RWPE1 (cell line): ENCODE data around the gene ECI2.

ENCODE experiments used
- CTCF ChIA-PET: fragments of 350-600 bp; sonication (Branson Sonifier 250); formaldehyde crosslinking; extraction: SDS; loops from one replicate; lab custom pipeline; 2021; lab: Yijun Ruan, JAX
- POLR2A ChIA-PET: fragments of 400-600 bp; formaldehyde crosslinking; extraction: SDS; loops from one replicate; lab custom pipeline; 2020; ENCODE audit warnings: antibody characterized with exemption; ENCODE audit not compliant: low non-redundant PET; lab: Yijun Ruan, JAX
- DNase-seq: peaks from one replicate; pipeline ENCODE4 v3.0.0; 2012; ENCODE audit warnings: low spot score
- H3K27ac ChIP-seq: fragments of 450-650 bp; 2 replicates; pipeline ENCODE4 v1.5.1; 2017
- TF ChIP-seq, protein P1 (sequence below): fragments of 450-650 bp; conservative IDR thresholded peaks from 2 replicates; pipeline ENCODE4 v1.5.1; 2017; ENCODE audit warnings: low read depth, mild to moderate bottlenecking

Gene ECI2

DNA sequence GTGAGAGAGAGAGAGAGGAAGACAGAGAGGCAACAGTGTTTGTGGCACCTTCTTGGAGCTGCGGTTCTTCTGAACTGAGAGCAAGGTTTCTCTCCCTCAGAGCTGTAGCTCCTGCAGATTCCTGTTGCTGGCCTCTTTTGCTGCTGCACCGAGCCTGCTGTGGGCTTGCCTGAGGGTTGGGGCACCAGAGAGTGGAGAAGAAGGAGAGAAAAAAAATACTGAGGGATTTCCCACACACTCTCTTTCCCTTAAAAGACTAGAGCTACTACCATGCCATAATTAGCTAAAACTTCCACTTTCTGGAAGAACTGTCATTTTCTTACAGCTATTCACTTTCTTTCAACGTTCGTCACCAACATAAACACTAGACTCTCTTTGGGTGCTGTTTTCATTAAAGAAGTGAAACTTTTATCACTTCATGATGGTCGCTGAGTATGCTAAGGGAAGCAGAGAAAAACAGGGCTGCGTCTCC, 18.2 kb upstream of the ECI2 start:
- DNase-seq = no peak
- ChIA-PET POLR2A (no interaction called here), CTCF (no interaction called here)
- TF ChIP-seq, protein P1, sequence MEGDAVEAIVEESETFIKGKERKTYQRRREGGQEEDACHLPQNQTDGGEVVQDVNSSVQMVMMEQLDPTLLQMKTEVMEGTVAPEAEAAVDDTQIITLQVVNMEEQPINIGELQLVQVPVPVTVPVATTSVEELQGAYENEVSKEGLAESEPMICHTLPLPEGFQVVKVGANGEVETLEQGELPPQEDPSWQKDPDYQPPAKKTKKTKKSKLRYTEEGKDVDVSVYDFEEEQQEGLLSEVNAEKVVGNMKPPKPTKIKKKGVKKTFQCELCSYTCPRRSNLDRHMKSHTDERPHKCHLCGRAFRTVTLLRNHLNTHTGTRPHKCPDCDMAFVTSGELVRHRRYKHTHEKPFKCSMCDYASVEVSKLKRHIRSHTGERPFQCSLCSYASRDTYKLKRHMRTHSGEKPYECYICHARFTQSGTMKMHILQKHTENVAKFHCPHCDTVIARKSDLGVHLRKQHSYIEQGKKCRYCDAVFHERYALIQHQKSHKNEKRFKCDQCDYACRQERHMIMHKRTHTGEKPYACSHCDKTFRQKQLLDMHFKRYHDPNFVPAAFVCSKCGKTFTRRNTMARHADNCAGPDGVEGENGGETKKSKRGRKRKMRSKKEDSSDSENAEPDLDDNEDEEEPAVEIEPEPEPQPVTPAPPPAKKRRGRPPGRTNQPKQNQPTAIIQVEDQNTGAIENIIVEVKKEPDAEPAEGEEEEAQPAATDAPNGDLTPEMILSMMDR = no peak
- H3K27ac ChIP-seq = no peak overlapping the region

DNA sequence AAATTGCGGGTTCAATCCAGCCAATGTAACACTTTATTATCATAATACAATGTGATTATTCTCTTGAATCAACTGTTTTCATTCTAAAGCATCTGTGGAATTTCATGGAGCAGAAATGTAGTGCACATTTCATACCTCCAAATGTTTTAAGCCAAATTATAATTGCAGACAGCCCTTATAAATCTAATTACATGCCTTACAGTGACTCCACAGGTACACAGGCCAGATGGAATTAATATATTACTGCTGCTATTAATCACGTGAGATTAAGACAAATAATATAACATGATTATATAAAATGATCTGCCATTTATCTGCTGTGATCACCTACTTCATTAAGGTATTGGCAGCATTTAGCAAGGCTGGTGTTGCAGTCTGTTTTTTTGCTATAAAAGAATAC, 9.7 kb upstream of the ECI2 start:
- TF ChIP-seq, protein P1 = no peak
- DNase-seq = no peak
- CTCF ChIA-PET = no interaction called here
- H3K27ac ChIP-seq = no peak overlapping the region
- POLR2A ChIA-PET = no interaction called here

DNA sequence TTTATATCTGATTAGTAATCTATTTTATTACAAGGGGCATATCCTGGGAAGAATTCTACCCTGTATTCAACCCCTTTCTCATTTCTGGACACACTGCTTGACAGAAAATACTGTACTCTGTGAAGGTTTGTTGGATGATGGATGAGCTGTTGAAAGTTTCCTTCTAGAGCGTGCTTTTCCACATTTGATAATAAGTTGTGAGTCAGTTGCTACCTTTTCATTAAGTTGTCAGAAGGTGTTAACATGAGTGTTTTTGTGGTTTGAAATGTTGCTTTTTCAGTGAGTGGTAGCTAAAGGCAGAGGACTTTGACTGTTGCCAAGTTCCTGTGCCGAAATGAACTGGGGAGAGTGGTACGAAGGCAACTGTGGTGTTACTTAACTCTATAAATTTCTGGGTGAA, 3.9 kb upstream of the ECI2 start:
- no peak overlapping the region for H3K27ac ChIP-seq
- POLR2A ChIA-PET = no interaction called here
- TF ChIP-seq, protein P1 = no peak
- CTCF ChIA-PET = interaction anchor here (0.6 kb wide), 1 partner anchor 69 kb away, joined by 5 read pairs; no protein-coding TSS in a partner anchor
- DNase-seq = no peak

DNA sequence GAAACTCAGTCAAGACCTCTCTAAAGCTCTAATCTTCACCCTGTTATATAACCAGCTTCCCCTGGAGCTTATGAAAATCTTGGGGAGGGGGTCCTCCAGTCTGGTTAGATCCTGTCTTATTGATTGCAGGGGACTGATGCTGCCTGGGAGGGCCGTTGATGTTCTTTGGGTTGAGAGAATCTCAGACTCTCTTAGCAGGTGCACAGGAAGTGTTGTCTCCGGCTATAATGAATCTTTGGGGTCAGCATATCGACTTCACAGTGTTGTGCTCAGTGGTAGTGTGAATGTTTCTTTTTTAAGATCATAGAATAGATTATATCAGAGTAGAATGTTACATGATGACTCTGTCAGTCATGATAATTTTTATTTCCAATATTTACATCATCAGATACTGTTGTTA, 2.8 kb upstream of the ECI2 start:
- CTCF ChIA-PET = no interaction called here
- POLR2A ChIA-PET = no interaction called here
- no peak overlapping the region for H3K27ac ChIP-seq
- DNase-seq = no peak
- TF ChIP-seq, protein P1 = no peak

DNA sequence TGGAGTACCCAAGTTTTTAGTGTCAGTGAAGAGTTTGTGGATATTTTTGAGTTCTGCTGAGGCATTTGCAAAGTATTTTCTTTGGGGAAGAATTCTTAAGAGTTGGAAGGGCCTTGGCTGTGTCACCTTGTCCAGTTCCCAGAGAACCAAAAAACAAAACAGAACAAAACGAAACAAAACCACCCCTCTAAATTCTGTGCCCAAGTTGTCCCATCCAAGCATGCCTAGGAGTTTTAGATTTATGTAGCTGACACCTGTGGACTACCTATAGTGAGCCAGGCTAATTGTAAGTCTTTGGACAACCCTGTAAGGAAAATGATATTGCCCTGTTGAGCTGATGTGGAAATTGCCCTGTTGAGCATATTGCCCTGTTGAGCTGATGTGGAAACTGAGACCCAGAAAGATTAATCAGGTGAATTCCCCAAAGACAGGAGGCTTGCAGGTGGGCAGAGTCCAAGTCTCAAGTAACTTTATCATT, 1.0 kb upstream of the ECI2 start:
- ChIA-PET CTCF (interaction anchor here (0.5 to 0.6 kb wide), 2 partner anchors 60 to 1502 kb away, joined by 4 read pairs; no protein-coding TSS in a partner anchor), POLR2A (no interaction called here)
- no peak for DNase-seq
- TF ChIP-seq, protein P1 = no peak
- peak overlapping the region; percentile 81 for H3K27ac ChIP-seq

DNA sequence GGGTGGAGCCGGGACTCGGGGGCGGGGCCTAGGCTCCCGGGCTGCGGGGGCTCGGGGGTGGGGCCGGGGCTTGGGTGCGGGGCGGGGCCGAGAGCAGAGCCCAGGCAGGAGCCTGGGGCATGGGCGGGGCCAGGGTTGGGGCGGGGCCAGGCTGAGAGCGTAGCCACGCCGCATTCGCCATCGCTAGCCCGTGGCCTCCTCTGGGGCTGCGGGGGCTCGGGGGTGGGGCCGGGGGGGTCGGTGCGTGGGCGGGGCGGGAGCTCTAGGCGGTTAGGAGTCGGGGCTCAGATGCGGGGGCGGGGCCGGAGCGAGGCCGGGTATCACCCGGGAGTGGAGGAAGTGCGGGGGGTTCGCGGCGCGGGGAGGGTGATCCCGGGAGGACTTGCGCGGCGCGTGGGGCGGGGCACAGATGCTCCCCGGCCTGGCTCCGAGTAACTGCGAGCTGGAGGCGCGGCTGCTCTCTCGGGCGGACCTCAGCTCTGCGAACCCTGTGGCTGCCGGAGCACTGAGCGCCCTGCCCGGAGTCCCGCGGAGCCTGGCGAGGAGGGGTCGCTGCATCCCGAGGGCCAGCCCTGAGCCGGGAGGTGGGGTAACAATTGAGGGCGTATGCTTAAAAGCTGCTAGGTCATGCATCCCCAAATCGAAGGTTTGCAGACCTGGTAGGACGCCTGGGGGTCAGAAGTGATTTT, 434 bp upstream of the ECI2 start:
- ChIA-PET POLR2A (interaction anchor here (0.6 to 0.7 kb wide), 2 partner anchors 184 to 790 kb away, joined by 5 to 7 read pairs; no protein-coding TSS in a partner anchor), CTCF (interaction anchor here (0.6 kb wide), 1 partner anchor 1502 kb away, joined by 4 read pairs; no protein-coding TSS in a partner anchor)
- peak overlapping the region; percentile 81 for H3K27ac ChIP-seq

More for the DNA sequence above, 434 bp upstream of the ECI2 start:
- TF ChIP-seq, protein P1 = no peak
- DNase-seq = peak; percentile 96
